Thyroid gland (tissue), 4 donors: ENCODE results near the gene MEAK7.

Experiments used
- CTCF ChIP-seq, 6 experiments: fragments of 200-600 bp in 3 of 6; fragments of 450-650 bp in 3 of 6; sonication (generic) in 3 of 6; IDR thresholded peaks; one replicate each; pipeline ENCODE4 v1.5.1; 2016 to 2019; ENCODE audit warnings: antibody characterized with exemption in 6 of 6, mild to moderate bottlenecking in 2 of 6, inconsistent platforms in 1 of 6, moderate library complexity in 1 of 6
- POLR2A ChIP-seq, 2 donors: fragments of 450-650 bp; IDR thresholded peaks; one replicate each; pipeline ENCODE4 v1.6.1; 2017; ENCODE audit warnings: antibody characterized with exemption in 2 of 2, mild to moderate bottlenecking in 2 of 2, moderate library complexity in 1 of 2

- TF ChIP-seq CTCF (IDR thresholded peaks at IDR 0.05), result no peak
- no peak for TF ChIP-seq POLR2A (IDR thresholded peaks at IDR 0.05)
These were observed 14.4 kb upstream of the MEAK7 start for GRCh38 chr16:84518804-84519341.
